ENCODE results near the gene TEX22. TPM values are rescaled to one million over a fixed set of nuclear protein-coding genes. Genes with fewer than 3 reads are reported as not detected.

The TEX22 gene
- total RNA-seq, 1 experiment from 2014 or later: 0.29 TPM

GRCh38 chr14:105450864-105451720, 52.8 kb downstream of the TEX22 start:
- POLR2A ChIA-PET (ENCODE audit: unreplicated experiment): no interaction called here
- H3K36me3 ChIP-seq (ENCODE audit: low read depth, low read length): no peaks in the 10 kb centered on the region; the same call in 1 of the 2 replicates
- CTCF ChIA-PET: no interaction called here

GRCh38 chr14:105452963-105453362, 54.6 kb downstream of the TEX22 start:
- no TSS peak for BruUV-seq (replicated peaks)
- H4K20me1 ChIP-seq (ENCODE audit: low read length): no peaks in the 10 kb centered on the region

More at GRCh38 chr14:105450864-105451720, 52.8 kb downstream of the TEX22 start:
- H2AFZ ChIP-seq (ENCODE audit: low read length): no peak overlapping the region
- H3K27me3 ChIP-seq (ENCODE audit: low read length): no peaks in the 10 kb centered on the region
- no peak for TF ChIP-seq EZH2 (IDR thresholded peaks at IDR 0.05; ENCODE audit: low read length, unreplicated experiment)
- TF ChIP-seq EZH2phosphoT487 (IDR thresholded peaks at IDR 0.05; ENCODE audit: borderline replicate concordance, low read length): no peak
- TF ChIP-seq CTCF (conservative IDR thresholded peaks at IDR 0.05; ENCODE audit: low read depth, low read length): no peak
- no peak overlapping the region for H3K4me2 ChIP-seq (ENCODE audit: low read length)
- intact Hi-C loops (cut with micrococcal nuclease): no loop called here
- no peaks in the 10 kb centered on the region for H3K9me3 ChIP-seq (ENCODE audit: low read length)
- H3K9me2 ChIP-seq (replicated peaks; ENCODE audit: low read length): no peaks in the 10 kb centered on the region
- no peak overlapping the region for H3K9ac ChIP-seq (ENCODE audit: low read length)
- BruUV-seq (replicated peaks): no TSS peak
- H4K20me1 ChIP-seq (ENCODE audit: low read length): no peaks in the 10 kb centered on the region
- H3K4me1 ChIP-seq (ENCODE audit: insufficient read depth, low read length): no peaks in the 10 kb centered on the region
- no peak overlapping the region for H3K4me3 ChIP-seq (ENCODE audit: low read length)
- DNase-seq (no peak), ATAC-seq (no peak)
- no peaks in the 10 kb centered on the region for H3F3A ChIP-seq (ENCODE audit: low read length, unreplicated experiment)
- H3K79me2 ChIP-seq (ENCODE audit: low read length): no peaks in the 10 kb centered on the region
- H3K27ac ChIP-seq (ENCODE audit: low read length): no peak overlapping the region

More at GRCh38 chr14:105452963-105453362, 54.6 kb downstream of the TEX22 start:
- intact Hi-C loops (cut with micrococcal nuclease): no loop called here
- Histone ChIP-seq H3F3A (ENCODE audit: low read length, unreplicated experiment) (no peaks in the 10 kb centered on the region), H3K4me2 (ENCODE audit: low read length) (no peak overlapping the region), H3K79me2 (ENCODE audit: low read length) (no peaks in the 10 kb centered on the region), H3K4me1 (ENCODE audit: insufficient read depth, low read length) (no peaks in the 10 kb centered on the region), H3K9me3 (ENCODE audit: low read length) (no peaks in the 10 kb centered on the region), H3K4me3 (ENCODE audit: low read length) (no peak overlapping the region), H3K27ac (ENCODE audit: low read length) (no peak overlapping the region), H3K9ac (ENCODE audit: low read length) (no peak overlapping the region), H2AFZ (ENCODE audit: low read length) (no peak overlapping the region), H3K9me2 (replicated peaks; ENCODE audit: low read length) (no peaks in the 10 kb centered on the region), H3K36me3 (ENCODE audit: low read depth, low read length) (no peaks in the 10 kb centered on the region; the same call in 1 of the 2 replicates), H3K27me3 (ENCODE audit: low read length) (no peaks in the 10 kb centered on the region)
- POLR2A ChIA-PET (ENCODE audit: unreplicated experiment): no interaction called here
- TF ChIP-seq CTCF (conservative IDR thresholded peaks at IDR 0.05; ENCODE audit: low read depth, low read length) (no peak), EZH2phosphoT487 (IDR thresholded peaks at IDR 0.05; ENCODE audit: borderline replicate concordance, low read length) (no peak), EZH2 (IDR thresholded peaks at IDR 0.05; ENCODE audit: low read length, unreplicated experiment) (no peak)
- CTCF ChIA-PET: no interaction called here
- ATAC-seq: no peak
- no peak for DNase-seq
